Right atrium auricular region (tissue), 2 donors: Measurements from ENCODE around the gene GABRA1. TPM values are rescaled to one million over a fixed set of nuclear protein-coding genes. Genes with fewer than 3 reads are reported as not detected.

Experiments used
- DNase-seq: peaks from one replicate; pipeline ENCODE4 v3.0.0-alpha.2; 2019; ENCODE audit warnings: low spot score
- H3K27ac ChIP-seq, 2 donors: fragments of 200-600 bp; sonication (generic); 1 replicate in 1 of 2; 2 replicates in 1 of 2; pipeline ENCODE4 v1.5.1; 2016 to 2019
- H3K27me3 ChIP-seq, 2 donors: fragments of 200-600 bp; sonication (generic); one replicate each; pipeline versions ENCODE4 v1.5.1 to v1.6.0; 2017 to 2019
- H3K36me3 ChIP-seq: fragments of 200-600 bp; sonication (generic); one replicate; pipeline ENCODE4 v1.5.1; 2016
- H3K4me1 ChIP-seq, 2 donors: fragments of 200-600 bp; sonication (generic); one replicate each; pipeline versions ENCODE4 v1.5.1 to v1.6.0; 2017 to 2019
- H3K4me3 ChIP-seq, 2 donors: fragments of 200-600 bp; sonication (generic); 1 replicate in 1 of 2; 2 replicates in 1 of 2; pipeline ENCODE4 v1.5.1; 2017 to 2019; ENCODE audit warnings: mild to moderate bottlenecking in 1 of 2, moderate library complexity in 1 of 2
- H3K9me3 ChIP-seq, 2 donors: fragments of 200-600 bp; sonication (generic); one replicate each; pipeline ENCODE4 v1.5.1; 2019
- total RNA-seq, 2 donors: library from RNA; depleted of rRNA; stranded (reverse); fragments of >200 nt; gene quantifications; one replicate each; pipeline ENCODE4 v1.1.0, GENCODE V29; 2016
- TF ChIP-seq, protein P1 (sequence below), 2 donors: fragments of 200-600 bp; sonication (generic); IDR thresholded peaks; one replicate each; pipeline ENCODE4 v1.5.1; 2019; ENCODE audit warnings: antibody characterized with exemption in 2 of 2

The GABRA1 gene
- total RNA-seq, 2 donors from 2014 or later = not detected

DNA sequence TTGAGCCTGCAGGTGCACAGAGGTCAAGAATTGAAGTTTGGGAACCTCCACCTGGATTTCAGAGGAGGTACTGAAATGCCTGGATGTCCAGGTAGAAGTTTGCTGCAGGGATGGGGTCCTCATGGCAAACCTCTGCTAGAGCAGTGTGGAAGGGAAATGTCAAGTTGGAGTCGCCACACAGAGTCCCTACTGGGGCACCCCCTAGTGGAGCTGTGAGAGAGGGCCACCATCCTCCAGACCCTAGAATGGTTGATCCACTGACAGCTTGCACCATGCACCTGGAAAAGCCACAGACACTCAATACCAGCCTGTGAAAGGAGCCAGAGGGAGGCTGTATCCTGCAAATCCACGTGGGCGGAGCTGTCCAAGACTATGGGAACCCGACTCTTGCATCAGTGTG, 78.0 kb downstream of the GABRA1 start:
- no peak for DNase-seq
- no peak overlapping the region for H3K27ac ChIP-seq
- H3K9me3 ChIP-seq = no peaks in the 10 kb centered on the region
- H3K4me1 ChIP-seq = no peaks in the 10 kb centered on the region
- TF ChIP-seq, protein P1, sequence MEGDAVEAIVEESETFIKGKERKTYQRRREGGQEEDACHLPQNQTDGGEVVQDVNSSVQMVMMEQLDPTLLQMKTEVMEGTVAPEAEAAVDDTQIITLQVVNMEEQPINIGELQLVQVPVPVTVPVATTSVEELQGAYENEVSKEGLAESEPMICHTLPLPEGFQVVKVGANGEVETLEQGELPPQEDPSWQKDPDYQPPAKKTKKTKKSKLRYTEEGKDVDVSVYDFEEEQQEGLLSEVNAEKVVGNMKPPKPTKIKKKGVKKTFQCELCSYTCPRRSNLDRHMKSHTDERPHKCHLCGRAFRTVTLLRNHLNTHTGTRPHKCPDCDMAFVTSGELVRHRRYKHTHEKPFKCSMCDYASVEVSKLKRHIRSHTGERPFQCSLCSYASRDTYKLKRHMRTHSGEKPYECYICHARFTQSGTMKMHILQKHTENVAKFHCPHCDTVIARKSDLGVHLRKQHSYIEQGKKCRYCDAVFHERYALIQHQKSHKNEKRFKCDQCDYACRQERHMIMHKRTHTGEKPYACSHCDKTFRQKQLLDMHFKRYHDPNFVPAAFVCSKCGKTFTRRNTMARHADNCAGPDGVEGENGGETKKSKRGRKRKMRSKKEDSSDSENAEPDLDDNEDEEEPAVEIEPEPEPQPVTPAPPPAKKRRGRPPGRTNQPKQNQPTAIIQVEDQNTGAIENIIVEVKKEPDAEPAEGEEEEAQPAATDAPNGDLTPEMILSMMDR (IDR thresholded peaks at IDR 0.05) = no peak
- no peak overlapping the region for H3K4me3 ChIP-seq
- H3K36me3 ChIP-seq = no peaks in the 10 kb centered on the region
- no peaks in the 10 kb centered on the region for H3K27me3 ChIP-seq

DNA sequence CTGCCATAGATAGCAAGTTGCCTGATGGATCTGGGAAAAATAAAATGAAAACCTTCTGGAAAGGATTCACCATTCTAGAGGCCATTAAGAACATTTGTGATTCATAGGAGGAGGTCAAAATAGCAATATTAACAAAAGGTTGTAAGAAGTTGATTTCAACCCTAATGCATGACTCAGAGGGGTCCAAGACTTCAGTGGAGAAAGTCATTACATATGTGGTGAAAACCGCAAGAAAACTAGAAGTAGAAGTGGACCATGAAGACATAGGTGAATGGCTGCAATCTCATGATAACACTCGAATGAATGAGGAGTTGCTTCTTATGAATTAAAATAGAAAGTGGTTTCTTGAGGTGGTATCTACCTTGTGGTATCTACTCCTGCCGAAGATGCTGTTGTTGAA, 86.6 kb downstream of the GABRA1 start:
- Histone ChIP-seq H3K27me3 (no peaks in the 10 kb centered on the region), H3K4me3 (no peak overlapping the region), H3K4me1 (no peaks in the 10 kb centered on the region), H3K27ac (no peak overlapping the region), H3K36me3 (no peaks in the 10 kb centered on the region), H3K9me3 (no peaks in the 10 kb centered on the region)
- DNase-seq = no peak
- TF ChIP-seq, protein P1 (IDR thresholded peaks at IDR 0.05) = no peak

DNA sequence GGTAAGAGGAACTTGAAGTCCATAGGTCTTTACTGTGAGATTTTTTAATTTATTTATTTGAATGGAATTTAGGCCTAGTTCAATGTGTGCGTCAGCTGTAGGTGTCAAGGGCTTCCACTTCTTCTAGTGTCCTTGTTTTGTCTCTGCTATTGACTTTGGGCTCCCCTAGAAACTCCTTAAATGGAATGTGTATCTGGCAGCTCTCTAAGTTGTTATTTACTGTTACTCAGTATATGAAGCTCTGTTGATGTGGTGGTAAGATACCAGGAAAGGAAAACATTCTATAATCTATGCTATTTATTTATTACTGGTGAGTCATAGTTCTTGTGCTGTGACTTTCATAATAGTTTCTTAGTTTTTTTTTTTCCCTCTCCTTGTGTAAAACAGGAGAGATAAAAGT, 97.1 kb downstream of the GABRA1 start:
- no peak overlapping the region for H3K27ac ChIP-seq
- TF ChIP-seq, protein P1 (IDR thresholded peaks at IDR 0.05) = no peak
- no peak for DNase-seq

DNA sequence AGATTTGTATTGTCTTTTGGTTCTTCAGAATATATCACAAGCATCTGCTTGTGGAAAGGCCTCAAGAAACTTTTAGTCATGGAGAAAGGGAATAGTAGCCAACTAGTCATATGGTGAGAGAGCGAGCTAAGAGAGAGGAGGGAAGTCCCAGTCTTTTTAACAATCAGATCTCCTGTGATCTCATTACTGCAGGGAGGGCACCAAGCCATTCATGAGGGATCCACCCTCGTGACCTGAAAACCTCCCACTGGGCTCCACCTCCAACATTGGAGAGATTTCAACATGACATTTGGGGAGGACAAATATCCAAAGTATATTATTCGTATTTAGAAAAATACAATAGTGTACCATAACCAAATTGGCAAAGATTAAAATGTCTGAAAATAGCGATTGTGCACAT, 99.0 kb downstream of the GABRA1 start:
- H3K4me3 ChIP-seq = no peak overlapping the region
- TF ChIP-seq, protein P1 (IDR thresholded peaks at IDR 0.05) = no peak
- no peak overlapping the region for H3K27ac ChIP-seq
- no peaks in the 10 kb centered on the region for H3K4me1 ChIP-seq
- H3K36me3 ChIP-seq = no peaks in the 10 kb centered on the region
- no peaks in the 10 kb centered on the region for H3K9me3 ChIP-seq
- H3K27me3 ChIP-seq = no peaks in the 10 kb centered on the region
- DNase-seq = no peak

More for the DNA sequence above, 97.1 kb downstream of the GABRA1 start:
- H3K36me3 ChIP-seq = no peaks in the 10 kb centered on the region
- H3K4me1 ChIP-seq = no peaks in the 10 kb centered on the region
- no peaks in the 10 kb centered on the region for H3K27me3 ChIP-seq
- H3K4me3 ChIP-seq = no peak overlapping the region
- H3K9me3 ChIP-seq = no peaks in the 10 kb centered on the region

Other genes starting within 250 kb of the GABRA1 start
- gene GABRA6, start 162.4 kb upstream of the GABRA1 start, total RNA-seq = not detected
- not detected for gene GABRG2, start 219.7 kb downstream of the GABRA1 start, total RNA-seq